Heart left ventricle (tissue), 13 donors: ENCODE measurements around the gene EXOC7.

Experiments
- POLR2A ChIP-seq, 2 donors: fragments of 450-650 bp; IDR thresholded peaks; one replicate each; pipeline ENCODE4 v1.6.1; 2017; ENCODE audit warnings: antibody characterized with exemption in 2 of 2, mild to moderate bottlenecking in 2 of 2, moderate library complexity in 2 of 2
- TF ChIP-seq, protein P1 (sequence below), 12 donors: fragments of 200-600 bp; sonication (generic) in 4 of 12; IDR thresholded peaks; one replicate each; pipeline versions ENCODE4 v1.5.0 to v1.8.0; 2018 to 2022; ENCODE audit warnings: antibody characterized with exemption in 12 of 12, mild to moderate bottlenecking in 5 of 12
- donor health status: ischemic (EF 13 %, LVEDD 7.1; RV severe dilation, severe dysfunction).
- donor health status: DM: no; HTN: yes; CAD: no.
- donor health status: DM: no; HTN: no; CAD: no.
- donor health status: ischemic (EF 25% LVEDD 6.9; RV normal size, moderate dysfunction).
- donor health status: ischemic (EF 25% LVEDD 5.7; RV mildly dilated, moderate dysfunction).
- donor health status: ischemic (EF 35%, LVEDD 5.7; RV mildly dilated, moderate dysfunction).
- donor health status: nonischemic (EF 11% LVEDD 7.7; RV severe dilation, severe dysfunction).
- donor health status: DM: yes; HTN: yes; CAD: no.
- donor health status: PGD.
- donor health status: ischemic (EF 29% LVEDD 5.4; RV normal size, mild dysfunction).
- donor health status: nonischemic (EF 23%, LVEDD 6.1; RV moderate dilation, normal function).

DNA sequence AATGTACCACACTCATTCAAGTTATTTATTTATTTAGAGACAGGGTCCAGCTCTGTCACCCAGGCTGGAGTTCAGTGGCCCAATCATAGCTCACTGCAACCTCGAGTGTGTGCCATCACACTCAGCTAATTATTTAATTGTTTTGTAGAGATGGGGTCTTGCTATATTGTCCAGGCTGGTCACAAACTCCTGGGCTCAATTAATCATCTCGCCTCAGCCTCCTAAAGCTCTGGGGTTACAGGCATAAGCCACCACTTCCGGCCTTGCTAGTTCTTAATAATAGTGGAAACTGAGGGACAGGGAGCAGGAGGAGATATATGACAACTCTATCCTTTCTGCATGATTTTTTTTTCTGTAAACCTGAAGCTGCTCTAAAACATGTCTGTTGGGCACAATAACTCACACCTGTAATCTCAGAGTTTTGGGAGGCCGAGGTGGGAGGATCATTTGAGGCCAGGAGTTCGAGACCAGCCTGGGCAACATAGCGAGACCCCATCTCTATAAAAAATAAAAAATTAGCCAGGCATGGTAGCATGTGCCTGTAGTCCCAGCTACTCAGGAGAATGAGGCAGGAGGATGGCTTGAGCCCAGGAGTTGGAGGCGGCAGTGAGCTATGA is 11.7 kb upstream of the EXOC7 start:
- TF ChIP-seq POLR2A (IDR thresholded peaks at IDR 0.05) = no peak
- TF ChIP-seq, protein P1, sequence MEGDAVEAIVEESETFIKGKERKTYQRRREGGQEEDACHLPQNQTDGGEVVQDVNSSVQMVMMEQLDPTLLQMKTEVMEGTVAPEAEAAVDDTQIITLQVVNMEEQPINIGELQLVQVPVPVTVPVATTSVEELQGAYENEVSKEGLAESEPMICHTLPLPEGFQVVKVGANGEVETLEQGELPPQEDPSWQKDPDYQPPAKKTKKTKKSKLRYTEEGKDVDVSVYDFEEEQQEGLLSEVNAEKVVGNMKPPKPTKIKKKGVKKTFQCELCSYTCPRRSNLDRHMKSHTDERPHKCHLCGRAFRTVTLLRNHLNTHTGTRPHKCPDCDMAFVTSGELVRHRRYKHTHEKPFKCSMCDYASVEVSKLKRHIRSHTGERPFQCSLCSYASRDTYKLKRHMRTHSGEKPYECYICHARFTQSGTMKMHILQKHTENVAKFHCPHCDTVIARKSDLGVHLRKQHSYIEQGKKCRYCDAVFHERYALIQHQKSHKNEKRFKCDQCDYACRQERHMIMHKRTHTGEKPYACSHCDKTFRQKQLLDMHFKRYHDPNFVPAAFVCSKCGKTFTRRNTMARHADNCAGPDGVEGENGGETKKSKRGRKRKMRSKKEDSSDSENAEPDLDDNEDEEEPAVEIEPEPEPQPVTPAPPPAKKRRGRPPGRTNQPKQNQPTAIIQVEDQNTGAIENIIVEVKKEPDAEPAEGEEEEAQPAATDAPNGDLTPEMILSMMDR (IDR thresholded peaks at IDR 0.05) = no peak
